ENCODE measurements around the gene RGS7BP.

The RGS7BP gene

GRCh38 chr5:64592730-64593341 lies 87.0 kb downstream of the RGS7BP start:
- TF ChIP-seq CTCF (IDR thresholded peaks at IDR 0.05; ENCODE audit: borderline replicate concordance, control extremely low read depth, extremely low read depth, insufficient read depth, missing control alignments), result no peak
- DNase-seq (ENCODE audit: low spot score), result no peak
- in situ Hi-C loops (cut with MboI; ENCODE audit: low sequenced_read_pairs, unreplicated experiment), result no loop called here

- TF ChIP-seq CTCF (IDR thresholded peaks at IDR 0.05; ENCODE audit: borderline replicate concordance, control extremely low read depth, extremely low read depth, insufficient read depth, missing control alignments), result no peak
- no peak for DNase-seq (ENCODE audit: low spot score)
- in situ Hi-C loops (cut with MboI; ENCODE audit: low sequenced_read_pairs, unreplicated experiment), result no loop called here
Observed at GRCh38 chr5:64594025-64594424, 88.2 kb downstream of the RGS7BP start.

GRCh38 chr5:64594601-64595000 lies 88.8 kb downstream of the RGS7BP start:
- DNase-seq (ENCODE audit: low spot score), result no peak
- in situ Hi-C loops (cut with MboI; ENCODE audit: low sequenced_read_pairs, unreplicated experiment), result no loop called here
- TF ChIP-seq CTCF (IDR thresholded peaks at IDR 0.05; ENCODE audit: borderline replicate concordance, control extremely low read depth, extremely low read depth, insufficient read depth, missing control alignments), result no peak

GRCh38 chr5:64595031-64595855 lies 89.4 kb downstream of the RGS7BP start:
- no peak for TF ChIP-seq CTCF (IDR thresholded peaks at IDR 0.05; ENCODE audit: borderline replicate concordance, control extremely low read depth, extremely low read depth, insufficient read depth, missing control alignments)
- DNase-seq (ENCODE audit: low spot score), result no peak
- in situ Hi-C loops (cut with MboI; ENCODE audit: low sequenced_read_pairs, unreplicated experiment), result no loop called here

GRCh38 chr5:64599226-64599625 lies 93.4 kb downstream of the RGS7BP start:
- no peak for TF ChIP-seq CTCF (IDR thresholded peaks at IDR 0.05; ENCODE audit: borderline replicate concordance, control extremely low read depth, extremely low read depth, insufficient read depth, missing control alignments)
- DNase-seq (ENCODE audit: low spot score), result no peak
- in situ Hi-C loops (cut with MboI; ENCODE audit: low sequenced_read_pairs, unreplicated experiment), result no loop called here

GRCh38 chr5:64603676-64604075 lies 97.9 kb downstream of the RGS7BP start:
- no peak for TF ChIP-seq CTCF (IDR thresholded peaks at IDR 0.05; ENCODE audit: borderline replicate concordance, control extremely low read depth, extremely low read depth, insufficient read depth, missing control alignments)
- no peak for DNase-seq (ENCODE audit: low spot score)
- in situ Hi-C loops (cut with MboI; ENCODE audit: low sequenced_read_pairs, unreplicated experiment), result no loop called here
